NCI-H2107 treated with DMSO at 0.1 percent for 48 hours (cell line): ENCODE data around the gene SOX5.

Experiments used
- DNase-seq: peaks from one replicate; lab custom pipeline; 2025; ENCODE audit not compliant: unreplicated experiment; lab: John Stamatoyannopoulos, UW

SOX5 gene

GRCh38 chr12:23949348-23950209, at the start of gene SOX5:
SOX5 (minus strand) TSS chr12:23949670; CDS start chr12:23949601, 69 bp downstream.
- peak; percentile 33 for DNase-seq

DNA sequence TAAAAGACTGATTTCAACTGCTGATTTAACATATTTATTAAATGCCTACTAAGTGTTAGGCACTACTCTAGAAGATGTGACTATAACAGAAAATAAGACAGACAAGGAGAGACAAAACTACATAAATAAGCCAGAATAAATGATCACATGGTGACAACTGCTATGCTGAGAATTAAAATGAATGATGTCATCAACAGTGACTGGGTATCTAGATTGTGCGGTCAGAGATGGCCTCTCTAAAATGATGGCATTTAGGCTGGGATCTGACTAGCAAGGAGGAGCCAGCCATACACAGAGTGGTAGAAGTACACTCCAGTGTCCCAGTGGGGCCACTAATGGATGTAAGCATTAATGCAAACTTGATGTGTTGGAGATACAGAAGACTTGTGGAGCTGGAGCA, 37.6 kb upstream of the SOX5 start:
- no peak for DNase-seq

GRCh38 chr12:23980826-23981225, 31.4 kb upstream of the SOX5 start:
- no peak for DNase-seq

- DNase-seq: no peak
Observed at GRCh38 chr12:23964812-23965211, 15.3 kb upstream of the SOX5 start.

GRCh38 chr12:23959826-23960225, 10.4 kb upstream of the SOX5 start:
- DNase-seq: no peak

DNA sequence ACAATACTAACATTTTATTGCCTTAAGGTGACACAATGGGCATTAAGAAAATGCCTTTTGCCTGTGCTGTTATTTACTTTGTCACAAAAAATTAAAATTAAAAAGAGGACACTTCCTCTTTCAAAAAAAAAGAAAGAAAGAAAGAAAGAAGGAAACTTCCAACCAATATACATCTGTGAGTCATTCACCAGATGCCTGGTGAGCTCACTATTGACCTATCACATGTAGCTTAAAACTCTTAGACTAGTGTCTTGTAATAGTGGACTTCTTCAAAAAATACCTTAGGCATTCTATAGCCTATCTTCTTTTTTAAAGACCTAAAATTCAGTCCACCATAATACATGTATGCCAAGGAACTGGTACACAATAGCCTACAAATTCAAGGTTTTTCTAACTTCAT, 4.9 kb upstream of the SOX5 start:
- no peak for DNase-seq

DNA sequence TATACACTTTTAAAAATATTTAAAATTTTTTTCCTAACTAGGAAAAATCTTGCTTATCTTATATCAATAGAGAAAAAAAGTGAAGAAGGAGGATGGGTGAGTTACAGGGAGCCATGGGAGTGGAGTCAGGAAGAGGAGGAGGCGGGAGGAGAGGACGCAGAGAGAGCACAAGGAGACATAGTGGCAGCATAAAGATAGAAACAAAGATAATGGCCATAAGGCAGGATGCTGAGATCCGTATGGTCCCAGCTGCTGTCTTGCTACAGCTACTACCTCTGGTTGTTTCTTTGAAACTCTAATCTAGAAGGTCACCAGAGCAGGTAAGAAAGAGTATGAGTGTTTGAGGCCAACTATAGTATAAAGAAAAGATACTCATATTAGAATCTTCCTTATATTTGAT, 2.6 kb upstream of the SOX5 start:
- DNase-seq: no peak

DNA sequence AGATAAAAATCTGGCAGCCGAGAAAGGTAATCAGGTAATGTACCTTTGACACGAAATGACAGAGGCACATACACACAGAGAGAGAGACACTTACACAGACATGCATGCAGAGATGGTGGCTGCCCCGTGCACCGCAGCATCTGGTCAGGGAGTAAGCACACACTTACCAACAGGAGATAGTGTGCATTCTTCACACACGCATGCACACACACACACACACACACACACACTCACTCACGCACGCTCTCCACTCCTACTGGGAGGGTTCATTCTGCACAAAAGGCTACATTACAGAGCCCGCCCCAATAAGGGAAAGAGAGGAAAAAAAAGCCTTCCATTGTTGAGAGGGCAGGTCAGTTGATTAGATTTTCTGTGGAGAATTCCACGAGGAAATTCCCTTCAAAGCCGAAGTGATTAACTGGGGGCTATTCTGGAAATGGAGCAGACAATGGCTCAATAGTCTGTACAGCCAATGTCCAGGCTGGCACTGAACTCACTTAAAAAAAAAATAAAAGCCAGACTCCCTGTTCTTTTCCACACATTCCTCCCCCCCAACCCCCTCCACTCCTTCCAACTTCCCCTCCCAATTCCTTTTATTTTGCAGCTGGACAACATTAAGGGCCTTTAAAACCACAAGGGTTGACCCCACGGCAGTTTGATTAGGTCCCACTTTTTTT, 1.4 kb upstream of the SOX5 start:
- peak; percentile 41 for DNase-seq

- no peak for DNase-seq
Observed at GRCh38 chr12:23950210-23950774, 822 bp upstream of the SOX5 start.

GRCh38 chr12:23948291-23948690, 1.2 kb downstream of the SOX5 start:
- no peak for DNase-seq

DNA sequence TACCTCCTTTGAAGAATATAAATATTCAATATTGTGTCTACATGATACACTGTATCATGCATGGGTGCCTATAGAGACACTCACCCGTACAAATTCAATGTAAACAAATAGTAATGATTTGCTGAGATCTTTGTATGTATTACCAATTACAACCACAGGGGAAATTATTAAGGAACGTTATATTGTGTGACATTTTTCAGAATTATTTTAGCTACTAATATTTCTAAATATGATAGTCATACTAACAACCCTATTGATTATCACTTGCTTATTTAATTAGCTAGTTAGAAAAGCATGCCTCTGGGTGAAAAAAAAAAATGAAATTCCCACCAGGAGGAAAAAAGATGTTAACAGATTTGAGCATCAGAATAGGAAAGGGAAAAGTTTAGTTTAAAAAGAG, 2.1 kb downstream of the SOX5 start:
- DNase-seq: no peak

DNA sequence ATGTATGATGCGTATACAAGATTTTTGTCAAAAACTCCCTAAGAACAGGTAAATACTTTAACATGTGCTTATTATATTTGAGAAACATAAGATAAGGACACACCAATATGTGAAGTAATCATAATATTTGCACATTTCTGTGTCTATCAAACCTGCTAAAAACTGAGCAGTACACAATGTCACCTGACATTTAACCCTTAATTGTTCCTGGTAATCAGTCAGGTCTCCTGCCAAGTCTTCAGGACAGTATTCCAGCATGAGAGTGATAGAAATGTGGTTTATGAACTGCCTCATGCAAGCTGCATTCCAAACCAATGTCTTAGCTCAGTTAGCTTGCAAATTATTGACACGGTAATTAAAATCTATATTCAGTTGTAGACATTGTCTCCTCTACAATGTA, 4.2 kb downstream of the SOX5 start:
- DNase-seq: no peak

- no peak for DNase-seq
Observed at GRCh38 chr12:23944067-23944466, 5.4 kb downstream of the SOX5 start.

GRCh38 chr12:23942841-23943240, 6.6 kb downstream of the SOX5 start:
- no peak for DNase-seq

DNA sequence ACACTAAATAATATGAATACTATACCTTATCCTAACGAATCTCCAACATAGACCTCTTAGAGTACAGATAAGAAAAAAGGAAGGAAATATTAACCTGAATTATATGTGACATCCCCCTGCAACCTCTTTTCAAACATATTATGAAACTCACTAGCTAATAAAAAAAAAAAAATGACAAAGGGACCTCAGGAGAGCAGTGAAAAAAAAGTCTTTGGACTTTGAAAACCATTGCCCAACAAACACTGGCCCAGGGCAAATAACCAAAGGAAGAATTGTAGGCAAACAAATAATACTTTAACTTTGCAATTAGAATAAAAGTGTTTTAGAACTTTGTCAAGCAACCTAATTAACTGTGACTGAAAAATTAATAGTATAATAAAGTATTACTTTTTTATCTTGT, 7.7 kb downstream of the SOX5 start:
- no peak for DNase-seq

GRCh38 chr12:23938422-23938821, 11.0 kb downstream of the SOX5 start:
- no peak for DNase-seq

GRCh38 chr12:23931176-23931575, 18.3 kb downstream of the SOX5 start:
- no peak for DNase-seq

DNA sequence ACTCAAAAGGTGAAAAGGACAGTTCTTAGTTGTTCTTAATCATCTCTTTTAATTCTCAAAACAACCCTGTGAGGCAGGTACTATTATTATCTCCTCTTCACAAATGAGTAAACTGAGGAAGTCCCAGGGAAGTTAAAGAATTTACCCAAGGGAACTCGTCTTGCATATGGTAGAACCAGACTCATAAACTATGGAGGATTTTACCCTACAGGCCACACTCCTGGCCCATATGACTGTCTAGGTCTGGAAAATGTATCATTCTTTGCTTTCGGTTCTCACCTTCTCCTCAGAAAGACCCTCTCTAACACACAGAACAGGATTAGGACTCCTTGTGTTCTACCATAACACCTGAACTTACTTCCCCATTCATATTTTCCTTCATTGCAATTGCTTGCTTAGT, 18.9 kb downstream of the SOX5 start:
- DNase-seq: no peak

DNA sequence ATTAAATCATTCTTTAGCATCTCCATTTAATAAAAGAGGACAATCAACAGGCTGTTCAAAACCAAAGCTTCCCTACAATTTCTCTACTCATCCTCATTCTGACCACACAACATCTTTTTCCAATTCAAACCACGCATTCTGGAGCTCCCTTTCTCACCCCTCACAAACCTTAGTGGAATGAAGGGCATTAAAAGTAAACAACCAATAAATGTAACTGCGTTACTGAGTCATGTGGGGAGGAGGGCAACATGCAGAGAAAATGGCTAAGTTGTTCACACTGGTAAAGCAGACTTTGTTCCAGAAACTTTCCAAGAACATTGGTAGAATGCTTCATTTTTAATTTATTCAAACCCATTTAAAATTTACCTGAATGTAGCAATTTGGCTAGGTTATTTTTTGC, 19.6 kb downstream of the SOX5 start:
- DNase-seq: no peak

GRCh38 chr12:23927907-23928306, 21.6 kb downstream of the SOX5 start:
- no peak for DNase-seq

DNA sequence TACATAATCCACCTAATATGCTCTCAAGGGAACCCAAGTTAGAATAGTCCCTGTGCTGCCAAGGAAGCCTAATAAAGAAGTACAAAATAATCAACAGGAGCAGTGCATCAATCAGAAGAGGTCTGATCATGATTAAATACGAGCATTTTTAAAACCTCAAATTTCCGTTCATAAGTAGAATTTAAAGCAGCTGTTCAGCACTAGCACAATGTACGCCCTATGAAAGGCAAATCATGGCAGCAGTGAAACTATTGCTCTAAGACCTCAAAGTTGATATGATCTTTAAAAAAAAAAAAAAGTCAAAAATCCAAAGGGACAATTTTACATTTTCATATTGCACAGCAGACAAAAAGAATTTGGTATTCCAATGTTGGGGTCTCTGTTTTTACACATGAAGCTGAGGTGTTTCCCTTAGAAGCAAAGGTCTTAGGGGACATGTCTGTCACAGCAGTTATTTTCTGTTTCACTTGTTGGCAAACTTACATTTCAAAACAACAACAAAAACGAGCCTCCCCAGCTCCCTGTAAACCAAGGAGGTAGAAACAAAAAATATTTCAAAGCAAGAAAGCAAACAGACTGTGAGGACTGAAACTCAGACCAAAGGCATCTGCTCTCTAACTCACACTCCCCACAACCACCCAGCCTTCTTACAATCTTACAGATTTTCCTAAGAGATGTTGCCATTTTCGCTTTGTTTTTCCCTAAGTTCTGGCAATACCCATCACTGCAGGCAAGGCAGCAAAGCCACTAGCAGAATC, 28.2 kb downstream of the SOX5 start:
- no peak for DNase-seq
